Activated T-cell treated with anti-CD3 and anti-CD28 coated beads, Interleukin-2, amount 50 U/mL, for 48 hours (primary cell): Measurements from ENCODE around the gene TBC1D14.
"Not testable (repeated sequence)": the region's sequence is repeated elsewhere in the genome, so short reads cannot be mapped to it uniquely, and the experiment has no call there.

Experiments used
- DNase-seq, 2 experiments: peaks; one replicate each; pipeline ENCODE4 v3.0.0-alpha.2; 2020

The TBC1D14 gene

GRCh38 chr4:6890971-6891370, 18.7 kb upstream of the TBC1D14 start:
- not testable (repeated sequence) for DNase-seq

- DNase-seq, result no peak
These were observed 18.0 kb upstream of the TBC1D14 start for GRCh38 chr4:6891436-6892170.

- peak; percentile 41 to 48 for DNase-seq
These were observed 17.3 kb upstream of the TBC1D14 start for GRCh38 chr4:6892190-6892908.

GRCh38 chr4:6892909-6893202, 16.8 kb upstream of the TBC1D14 start:
- no peak for DNase-seq

GRCh38 chr4:6893449-6894085, 16.1 kb upstream of the TBC1D14 start:
- DNase-seq, result no peak

GRCh38 chr4:6894086-6894478, 15.5 kb upstream of the TBC1D14 start:
- no peak for DNase-seq

GRCh38 chr4:6894528-6895498, 14.8 kb upstream of the TBC1D14 start:
- DNase-seq, result no peak

GRCh38 chr4:6896035-6896434, 13.6 kb upstream of the TBC1D14 start:
- DNase-seq, result no peak

GRCh38 chr4:6898763-6899162, 10.9 kb upstream of the TBC1D14 start:
- no peak for DNase-seq

- no peak for DNase-seq
These were observed 9.3 kb upstream of the TBC1D14 start for GRCh38 chr4:6900181-6900812.

- no peak for DNase-seq
These were observed 8.7 kb upstream of the TBC1D14 start for GRCh38 chr4:6900956-6901355.

- DNase-seq, result no peak
These were observed 7.8 kb upstream of the TBC1D14 start for GRCh38 chr4:6901669-6902317.

- no peak for DNase-seq
These were observed 7.1 kb upstream of the TBC1D14 start for GRCh38 chr4:6902318-6903042.

- no peak for DNase-seq
These were observed 3.8 kb upstream of the TBC1D14 start for GRCh38 chr4:6905516-6906445.

- not testable (repeated sequence) for DNase-seq
These were observed 3.1 kb upstream of the TBC1D14 start for GRCh38 chr4:6906486-6906885.

- no peak for DNase-seq
These were observed 1.9 kb upstream of the TBC1D14 start for GRCh38 chr4:6907658-6908191.

GRCh38 chr4:6908432-6909112, 1.1 kb upstream of the TBC1D14 start:
- no peak for DNase-seq

- DNase-seq, result peak in 1 of 2 experiments; percentile 56
These were observed 329 bp downstream of the TBC1D14 start for GRCh38 chr4:6909970-6910339.

GRCh38 chr4:6910340-6910959, 824 bp downstream of the TBC1D14 start:
- peak in 1 of 2 experiments; percentile 40 for DNase-seq
